NB4 (cell line): Measurements from ENCODE around the gene GAS5.
"Not testable (repeated sequence)": the region's sequence is repeated elsewhere in the genome, so short reads cannot be mapped to it uniquely, and the experiment has no call there.

Experiments used
- DNase-seq: peaks from one replicate; pipeline ENCODE4 v3.0.0; 2010; ENCODE audit warnings: low read depth
- H3K4me3 ChIP-seq: one replicate; pipeline ENCODE4 v1.5.1; 2011; ENCODE audit warnings: mild to moderate bottlenecking, low read depth, low read length, moderate library complexity
- MYC ChIP-seq: IDR thresholded peaks from 2 replicates; pipeline ENCODE4 v1.6.1; 2011; ENCODE audit warnings: low read depth, low read length
- POLR2A ChIP-seq: IDR thresholded peaks from 2 replicates; pipeline ENCODE4 v1.6.1; 2011; ENCODE audit warnings: mild to moderate bottlenecking; ENCODE audit not compliant: insufficient read length; ENCODE audit errors: extremely low read depth
- TF ChIP-seq, protein P1 (sequence below): IDR thresholded peaks from one replicate; pipeline ENCODE4 v1.5.1; 2012; ENCODE audit warnings: low read depth, low read length
- TF ChIP-seq, protein P2 (sequence below): IDR thresholded peaks from 2 replicates; pipeline ENCODE4 v1.6.1; 2011; ENCODE audit warnings: low read depth, low read length

Gene GAS5

DNA sequence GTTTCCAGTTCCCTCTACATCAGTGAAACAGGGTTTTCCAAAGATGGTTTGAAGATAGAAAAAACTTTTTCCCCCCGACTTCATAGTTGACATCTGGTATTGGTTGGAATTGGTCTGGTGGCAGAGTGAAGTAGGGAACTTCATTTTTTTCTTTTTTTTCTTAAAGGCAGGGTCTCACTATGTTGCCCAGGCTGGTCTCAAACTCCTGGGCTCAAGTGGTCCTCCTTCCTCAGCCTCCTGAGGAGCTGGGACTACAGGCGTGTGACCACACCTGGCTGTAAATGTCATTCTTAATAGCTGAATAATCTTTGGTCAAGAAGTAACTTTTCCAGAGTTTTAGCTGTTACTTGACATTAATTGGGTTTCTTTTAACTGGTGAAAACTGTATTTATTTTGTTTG lies 22.1 kb upstream of the GAS5 start:
- no peak for DNase-seq
- TF ChIP-seq, protein P1, sequence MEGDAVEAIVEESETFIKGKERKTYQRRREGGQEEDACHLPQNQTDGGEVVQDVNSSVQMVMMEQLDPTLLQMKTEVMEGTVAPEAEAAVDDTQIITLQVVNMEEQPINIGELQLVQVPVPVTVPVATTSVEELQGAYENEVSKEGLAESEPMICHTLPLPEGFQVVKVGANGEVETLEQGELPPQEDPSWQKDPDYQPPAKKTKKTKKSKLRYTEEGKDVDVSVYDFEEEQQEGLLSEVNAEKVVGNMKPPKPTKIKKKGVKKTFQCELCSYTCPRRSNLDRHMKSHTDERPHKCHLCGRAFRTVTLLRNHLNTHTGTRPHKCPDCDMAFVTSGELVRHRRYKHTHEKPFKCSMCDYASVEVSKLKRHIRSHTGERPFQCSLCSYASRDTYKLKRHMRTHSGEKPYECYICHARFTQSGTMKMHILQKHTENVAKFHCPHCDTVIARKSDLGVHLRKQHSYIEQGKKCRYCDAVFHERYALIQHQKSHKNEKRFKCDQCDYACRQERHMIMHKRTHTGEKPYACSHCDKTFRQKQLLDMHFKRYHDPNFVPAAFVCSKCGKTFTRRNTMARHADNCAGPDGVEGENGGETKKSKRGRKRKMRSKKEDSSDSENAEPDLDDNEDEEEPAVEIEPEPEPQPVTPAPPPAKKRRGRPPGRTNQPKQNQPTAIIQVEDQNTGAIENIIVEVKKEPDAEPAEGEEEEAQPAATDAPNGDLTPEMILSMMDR, result no peak
- TF ChIP-seq POLR2A, result no peak
- TF ChIP-seq, protein P2, sequence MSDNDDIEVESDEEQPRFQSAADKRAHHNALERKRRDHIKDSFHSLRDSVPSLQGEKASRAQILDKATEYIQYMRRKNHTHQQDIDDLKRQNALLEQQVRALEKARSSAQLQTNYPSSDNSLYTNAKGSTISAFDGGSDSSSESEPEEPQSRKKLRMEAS, result no peak
- TF ChIP-seq MYC, result no peak
- H3K4me3 ChIP-seq, result no peak overlapping the region

DNA sequence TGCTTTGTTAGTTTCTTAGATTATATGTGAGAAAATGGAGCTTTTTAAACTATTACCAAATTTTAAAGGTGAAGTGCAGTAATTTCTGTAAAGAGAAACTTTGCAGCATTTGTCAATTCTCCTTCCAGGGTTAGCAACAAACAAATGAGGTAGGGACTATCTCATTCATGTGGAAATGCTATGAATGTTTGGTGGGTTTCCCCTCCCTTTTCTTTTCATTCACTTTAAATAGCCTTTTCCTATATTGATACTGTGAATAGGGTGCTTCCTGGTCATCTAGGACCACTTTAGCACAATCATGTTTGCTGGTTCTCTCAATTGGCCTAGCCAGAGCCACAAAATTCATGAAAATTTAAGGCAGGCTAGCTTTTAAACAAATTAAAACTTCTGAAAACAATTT lies 21.0 kb upstream of the GAS5 start:
- DNase-seq, result no peak
- no peak overlapping the region for H3K4me3 ChIP-seq
- TF ChIP-seq POLR2A, result no peak
- TF ChIP-seq, protein P2, result no peak

DNA sequence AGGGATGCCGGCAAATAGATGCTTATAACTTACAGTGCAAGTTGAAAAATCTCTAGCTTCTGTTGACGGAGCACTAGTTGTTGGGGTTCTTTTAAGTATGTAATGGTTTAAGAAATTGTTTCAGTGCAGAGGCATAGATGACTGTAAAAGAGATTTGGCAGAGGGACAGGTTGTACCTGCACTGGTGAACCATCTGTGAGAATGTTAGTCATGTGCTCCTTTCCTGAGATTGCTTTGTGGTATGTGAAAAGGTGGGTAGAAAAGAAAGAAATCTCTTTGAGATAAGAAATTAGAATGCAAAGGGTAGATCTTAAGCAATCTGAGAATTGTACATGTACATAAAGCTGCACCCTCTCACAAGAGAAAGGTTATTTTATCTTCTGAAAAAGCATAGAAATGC lies 19.8 kb upstream of the GAS5 start:
- DNase-seq, result no peak
- TF ChIP-seq MYC (no peak), POLR2A (no peak)
- TF ChIP-seq, protein P2, result no peak
- TF ChIP-seq, protein P1, result no peak
- no peak overlapping the region for H3K4me3 ChIP-seq

DNA sequence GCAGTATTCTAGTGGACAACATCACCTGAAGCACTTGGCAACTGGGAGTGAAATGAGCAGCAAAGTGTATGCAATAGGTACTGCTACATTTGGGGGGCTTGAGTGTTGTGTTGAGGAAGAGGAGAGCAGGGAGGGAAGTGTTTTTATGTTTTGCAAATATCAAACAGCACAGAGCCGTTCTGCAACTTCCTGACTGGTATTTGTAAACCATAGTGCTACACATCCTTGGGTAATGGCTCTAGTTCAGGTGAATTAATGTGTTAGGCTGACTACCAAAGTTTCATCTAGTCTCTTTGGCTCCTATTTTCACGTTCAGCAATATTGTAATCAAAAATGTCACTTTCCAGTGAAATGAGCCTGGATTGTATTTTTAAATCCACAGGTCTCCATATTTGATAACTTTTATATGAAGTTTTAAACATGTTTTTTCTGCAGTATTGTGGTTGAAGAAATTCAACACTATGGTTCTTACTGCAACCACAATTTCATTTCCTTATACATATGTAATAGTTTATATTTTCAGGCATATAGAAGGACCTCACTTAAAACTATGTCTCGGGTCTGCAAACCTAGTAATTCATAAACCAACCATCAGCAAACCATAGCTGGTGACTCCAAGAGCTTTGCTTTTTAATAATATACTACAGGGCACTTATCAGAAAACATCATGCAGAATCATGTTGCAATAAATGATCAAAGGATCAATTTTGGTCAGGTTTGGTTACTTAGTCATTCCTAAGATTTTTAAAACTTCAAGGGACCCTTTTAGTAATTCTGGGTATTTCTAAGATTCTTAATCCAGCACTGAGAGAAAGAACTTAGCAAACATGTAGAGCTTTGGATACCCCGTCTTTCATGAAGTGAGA lies 19.2 kb upstream of the GAS5 start:
- DNase-seq, result no peak
- no peak overlapping the region for H3K4me3 ChIP-seq
- TF ChIP-seq, protein P2, result no peak
- TF ChIP-seq POLR2A (no peak), MYC (no peak)
- TF ChIP-seq, protein P1, result no peak

DNA sequence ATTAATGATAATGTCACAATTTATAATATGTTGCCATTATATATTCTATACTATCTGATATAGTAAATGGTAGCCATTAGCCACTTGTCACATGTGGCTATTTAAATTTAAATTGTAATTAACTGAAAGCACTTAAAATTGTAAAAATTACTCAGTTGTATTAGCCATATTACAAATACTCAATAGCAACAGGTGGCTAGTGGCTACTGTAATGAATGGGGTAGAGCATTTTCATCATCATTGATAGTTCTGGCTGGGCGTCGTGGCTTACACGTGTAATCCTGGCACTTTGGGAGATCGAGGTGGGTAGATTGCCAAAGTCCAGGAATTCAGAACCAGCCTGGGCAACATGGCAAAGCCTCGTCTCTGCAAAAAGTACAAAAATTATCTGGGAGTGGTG lies 16.9 kb upstream of the GAS5 start:
- TF ChIP-seq, protein P2, result no peak
- TF ChIP-seq MYC (no peak), POLR2A (no peak)
- TF ChIP-seq, protein P1, result no peak
- no peak for DNase-seq
- H3K4me3 ChIP-seq, result no peak overlapping the region

DNA sequence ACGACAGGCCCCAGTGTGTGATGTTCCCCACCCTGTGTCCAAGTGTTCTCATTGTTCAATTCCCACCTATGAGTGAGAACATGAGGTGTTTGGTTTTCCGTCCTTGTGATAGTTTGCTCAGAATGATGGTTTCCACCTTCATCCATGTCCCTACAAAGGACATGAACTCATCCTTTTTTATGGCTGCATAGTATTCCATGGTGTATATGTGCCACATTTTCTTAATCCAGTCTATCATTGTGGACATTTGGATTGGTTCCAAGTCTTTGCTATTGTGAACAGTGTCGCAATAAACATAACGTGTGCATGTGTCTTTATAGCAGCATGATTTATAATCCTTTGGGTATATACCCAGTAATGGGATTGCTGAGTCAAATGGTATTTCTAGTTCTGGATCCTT lies 13.3 kb upstream of the GAS5 start:
- H3K4me3 ChIP-seq, DNase-seq: not testable (repeated sequence)

DNA sequence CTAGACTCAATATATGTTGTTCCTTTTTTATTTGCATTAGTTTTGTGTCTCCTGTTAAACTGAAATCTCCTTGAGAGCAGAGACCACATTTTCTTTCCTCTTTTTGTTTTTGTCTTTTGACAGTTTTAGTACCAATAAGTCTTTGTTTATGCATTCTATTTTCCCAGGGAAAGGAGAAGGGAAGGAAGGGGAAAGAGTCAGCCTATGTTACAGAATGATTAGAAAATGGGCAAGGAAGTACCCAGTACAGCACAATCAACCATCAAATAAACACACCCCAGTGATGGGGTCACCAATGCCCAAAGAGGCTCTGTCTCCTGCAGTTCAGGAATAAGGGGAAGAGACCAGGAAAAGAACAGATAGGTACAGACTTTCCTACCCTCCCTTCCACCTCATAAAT lies 10.5 kb upstream of the GAS5 start:
- no peak for DNase-seq
- H3K4me3 ChIP-seq, result no peak overlapping the region
- TF ChIP-seq, protein P2, result no peak
